H1 (cell line): Measurements from ENCODE around the gene CASD1. TPM values are rescaled to one million over a fixed set of nuclear protein-coding genes. Genes with fewer than 3 reads are reported as not detected.

Experiments
- CTCF ChIA-PET: fragments of 300-600 bp; sonication (Branson Sonifier 250); formaldehyde crosslinking; loops from one replicate; lab custom pipeline; 2021; ENCODE audit not compliant: partially characterized antibody; lab: Charles Lee
- POLR2A ChIA-PET: fragments of 300-600 bp; sonication (Branson Sonifier 250); formaldehyde crosslinking; loops from one replicate; lab custom pipeline; 2021; ENCODE audit warnings: inconsistent platforms; ENCODE audit not compliant: partially characterized antibody; lab: Charles Lee
- DNase-seq, 2 experiments: peaks; one replicate each; pipeline versions ENCODE4 v3.0.0 to v3.0.0-alpha.2; 2010 to 2022; ENCODE audit warnings: low spot score in 2 of 2, low read depth in 1 of 2, mixed read lengths in 1 of 2
- FAIRE-seq: peaks from 2 replicates; lab custom pipeline; 2011; peaks lifted over from hg19 to GRCh38; lab: Jason Lieb, UNC
- H2AFZ ChIP-seq: 2 replicates; pipeline ENCODE4 v1.8.1; 2012; ENCODE audit warnings: low read length, inconsistent platforms
- H2AK5ac ChIP-seq: 2 replicates; pipeline ENCODE4 v1.6.1; 2013; ENCODE audit warnings: low read depth, low read length
- H2BK120ac ChIP-seq: replicated peaks from 2 replicates; pipeline ENCODE3; 2013; ENCODE audit warnings: low read depth, low read length, inconsistent platforms
- H2BK12ac ChIP-seq: 2 replicates; pipeline ENCODE4 v1.6.1; 2013; ENCODE audit warnings: low read depth, low read length
- H2BK15ac ChIP-seq: 2 replicates; pipeline ENCODE4 v1.6.1; 2013; ENCODE audit warnings: low read length
- H2BK20ac ChIP-seq: 2 replicates; pipeline ENCODE4 v1.6.1; 2013; ENCODE audit warnings: low read length
- H2BK5ac ChIP-seq: 2 replicates; pipeline ENCODE4 v1.6.1; 2013; ENCODE audit warnings: low read depth, low read length
- H3K14ac ChIP-seq: 2 replicates; pipeline ENCODE4 v1.6.1; 2013; ENCODE audit warnings: inconsistent platforms; ENCODE audit not compliant: insufficient read length
- H3K18ac ChIP-seq: 2 replicates; pipeline ENCODE4 v1.6.1; 2013; ENCODE audit warnings: low read length; ENCODE audit errors: extremely low read depth
- H3K23ac ChIP-seq: 2 replicates; pipeline ENCODE4 v1.6.1; 2013; ENCODE audit warnings: inconsistent platforms; ENCODE audit not compliant: insufficient read length
- H3K23me2 ChIP-seq: 2 replicates; pipeline ENCODE4 v1.6.1; 2013; ENCODE audit warnings: low read depth, low read length
- H3K27ac ChIP-seq: 2 replicates; pipeline ENCODE4 v1.6.1; 2011; ENCODE audit warnings: low read depth, low read length, inconsistent platforms
- H3K27me3 ChIP-seq, 4 experiments: replicated peaks in 1 of 4; 1 replicate in 1 of 4; 2 replicates in 3 of 4; pipeline versions ENCODE4 v1.6.1 to v1.8.1; 2011 to 2013; ENCODE audit warnings: low read length in 3 of 4, mild to moderate bottlenecking in 3 of 4, inconsistent platforms in 2 of 4, mixed read lengths in 2 of 4, moderate library complexity in 1 of 4; ENCODE audit not compliant: control insufficient read depth in 3 of 4, insufficient read depth in 3 of 4; ENCODE audit errors: extremely low read depth in 1 of 4
- H3K36me3 ChIP-seq, 4 experiments: 2 replicates each; pipeline versions ENCODE4 v1.6.1 to v1.8.1; 2011 to 2013; ENCODE audit warnings: mild to moderate bottlenecking in 4 of 4, low read length in 3 of 4, moderate library complexity in 2 of 4, control low read depth in 1 of 4, inconsistent platforms in 1 of 4; ENCODE audit not compliant: insufficient read depth in 4 of 4, control insufficient read depth in 2 of 4
- H3K4ac ChIP-seq: replicated peaks from 2 replicates; pipeline ENCODE3; 2013; ENCODE audit warnings: low read length, low read depth, mixed read lengths, inconsistent platforms; ENCODE audit not compliant: insufficient read length
- H3K4me1 ChIP-seq, 4 experiments: replicated peaks in 1 of 4; 1 replicate in 1 of 4; 2 replicates in 3 of 4; pipeline versions ENCODE4 v1.6.1 to v1.8.1; 2011 to 2013; ENCODE audit warnings: low read length in 3 of 4, inconsistent platforms in 2 of 4, mixed read lengths in 1 of 4; ENCODE audit not compliant: insufficient read depth in 4 of 4, control insufficient read depth in 3 of 4
- H3K4me2 ChIP-seq, 2 experiments: 2 replicates each; pipeline versions ENCODE4 v1.6.1 to v1.8.1; 2011 to 2013; ENCODE audit warnings: low read depth in 2 of 2, low read length in 2 of 2, control low read depth in 1 of 2, inconsistent platforms in 1 of 2, mild to moderate bottlenecking in 1 of 2; ENCODE audit not compliant: insufficient read depth in 1 of 2
- H3K4me3 ChIP-seq, 4 experiments: fragments of 200-600, 300-600 bp in 1 of 4; sonication (generic), shearing (Covaris generic), sonication (Bioruptor Twin) in 1 of 4; 2 replicates each; pipeline versions ENCODE4 v1.5.1 to v1.8.1; 2011 to 2016; ENCODE audit warnings: low read length in 4 of 4, low read depth in 3 of 4, control low read depth in 2 of 4, inconsistent platforms in 2 of 4, mild to moderate bottlenecking in 2 of 4, mixed read lengths in 1 of 4, moderate library complexity in 1 of 4; ENCODE audit not compliant: insufficient read depth in 2 of 4; ENCODE audit errors: extremely low read depth in 1 of 4
- H3K56ac ChIP-seq: replicated peaks from 2 replicates; pipeline ENCODE3; 2013; ENCODE audit warnings: low read depth, mild to moderate bottlenecking, mixed read lengths, low read length, inconsistent platforms; ENCODE audit not compliant: insufficient read length
- H3K79me1 ChIP-seq: 2 replicates; pipeline ENCODE4 v1.6.1; 2013; ENCODE audit warnings: low read depth, low read length, control low read depth
- H3K79me2 ChIP-seq, 2 experiments: 2 replicates each; pipeline versions ENCODE4 v1.6.1 to v1.8.1; 2012 to 2013; ENCODE audit warnings: low read length in 2 of 2, mild to moderate bottlenecking in 2 of 2, inconsistent platforms in 1 of 2; ENCODE audit not compliant: insufficient read depth in 2 of 2, control insufficient read depth in 1 of 2
- H3K9ac ChIP-seq, 4 experiments: replicated peaks in 1 of 4; 1 replicate in 1 of 4; 2 replicates in 3 of 4; pipeline versions ENCODE4 v1.6.1 to v1.8.1; 2011 to 2013; ENCODE audit warnings: low read depth in 3 of 4, low read length in 3 of 4, control low read depth in 2 of 4, mild to moderate bottlenecking in 2 of 4, moderate library complexity in 2 of 4, inconsistent platforms in 1 of 4; ENCODE audit errors: extremely low read depth in 1 of 4
- H3K9me3 ChIP-seq, 2 experiments: 2 replicates each; pipeline versions ENCODE4 v1.6.1 to v1.8.1; 2012 to 2013; ENCODE audit warnings: mild to moderate bottlenecking in 2 of 2, moderate library complexity in 2 of 2, control low read depth in 1 of 2, inconsistent platforms in 1 of 2, low read depth in 1 of 2, low read length in 1 of 2, mixed read lengths in 1 of 2; ENCODE audit not compliant: insufficient read depth in 2 of 2
- H4K20me1 ChIP-seq, 2 experiments: replicated peaks in 1 of 2; 2 replicates each; pipeline versions ENCODE3 to v1.8.1; 2011 to 2013; ENCODE audit warnings: inconsistent platforms in 2 of 2, low read length in 2 of 2, mild to moderate bottlenecking in 1 of 2; ENCODE audit not compliant: insufficient read depth in 2 of 2, control insufficient read depth in 1 of 2
- H4K5ac ChIP-seq: 2 replicates; pipeline ENCODE4 v1.6.1; 2013; ENCODE audit warnings: low read length, low read depth, mixed read lengths, inconsistent platforms; ENCODE audit not compliant: insufficient read length
- H4K8ac ChIP-seq: 2 replicates; pipeline ENCODE4 v1.8.0; 2013; ENCODE audit warnings: mild to moderate bottlenecking, moderate library complexity, low read length, inconsistent platforms; ENCODE audit not compliant: insufficient read depth; ENCODE audit errors: extremely low read depth
- H4K91ac ChIP-seq: replicated peaks from 2 replicates; pipeline ENCODE3; 2013; ENCODE audit warnings: low read length, mixed read lengths, inconsistent platforms; ENCODE audit not compliant: insufficient read length
- BCL11A ChIP-seq, 2 experiments: IDR thresholded peaks; one replicate each; pipeline ENCODE4 v1.6.1; 2011; ENCODE audit warnings: low read depth in 2 of 2, low read length in 2 of 2, mild to moderate bottlenecking in 2 of 2
- CHD2 ChIP-seq: IDR thresholded peaks from 2 replicates; pipeline ENCODE4 v1.6.1; 2012; ENCODE audit warnings: low read length, improper control_type of control experiment
- CREB1 ChIP-seq: IDR thresholded peaks from 2 replicates; pipeline ENCODE4 v1.6.1; 2012; ENCODE audit warnings: inconsistent platforms
- E2F6 ChIP-seq: IDR thresholded peaks from 2 replicates; pipeline ENCODE4 v1.6.1; 2012; ENCODE audit warnings: inconsistent platforms
- EGR1 ChIP-seq: IDR thresholded peaks from 2 replicates; pipeline ENCODE4 v1.6.1; 2011; ENCODE audit warnings: low read depth, low read length, borderline replicate concordance
- JUN ChIP-seq: IDR thresholded peaks from 2 replicates; pipeline ENCODE4 v1.6.1; 2011; ENCODE audit warnings: low read depth, mild to moderate bottlenecking, improper control_type of control experiment, low read length
- POLR2AphosphoS5 ChIP-seq: IDR thresholded peaks from 2 replicates; pipeline ENCODE4 v1.6.1; 2011; ENCODE audit warnings: low read depth, low read length
- SAP30 ChIP-seq: fragments of 300-600 bp; sonication (generic); IDR thresholded peaks from 2 replicates; pipeline ENCODE4 v1.7.1; 2012; ENCODE audit warnings: low read length, moderate library complexity, mild to moderate bottlenecking, inconsistent platforms; ENCODE audit not compliant: insufficient read depth, insufficient replicate concordance
- SP2 ChIP-seq: IDR thresholded peaks from 2 replicates; pipeline ENCODE4 v1.6.1; 2012; ENCODE audit warnings: mild to moderate bottlenecking, low read length, inconsistent platforms
- SUZ12 ChIP-seq: fragments of 200-600 bp; sonication (generic); IDR thresholded peaks from 2 replicates; pipeline ENCODE4 v1.6.1; 2012; ENCODE audit warnings: mild to moderate bottlenecking, inconsistent platforms, low read length, moderate library complexity, mixed read lengths
- WGBS, 2 experiments: shearing (Covaris generic) in 1 of 2; methylation state at CpG; one replicate each; pipeline versions ENCODE4 v1.1.6 to v1.1.7; 2013 to 2015; ENCODE audit warnings: low lambda C conversion rate in 2 of 2, mixed read lengths in 2 of 2, inconsistent platforms in 1 of 2, low coverage in 1 of 2, missing lambda C conversion rate in 1 of 2; ENCODE audit not compliant: insufficient replicate concordance in 2 of 2, insufficient coverage in 1 of 2, insufficient read length in 1 of 2; ENCODE audit errors: extremely low coverage in 1 of 2, missing lambda C conversion rate in 1 of 2; 5-methylcytosine and 5-hydroxymethylcytosine counted together
- polyA plus RNA-seq, 7 experiments: library from polyadenylated mRNA; depleted of rRNA in 3 of 7; stranded (reverse) in 5 of 7; unstranded in 2 of 7; fragments of >200 nt in 5 of 7; fragments of 200-250 nt in 2 of 7; gene quantifications; 1 replicate in 5 of 7; 2 replicates in 1 of 7; 4 replicates in 1 of 7; pipeline versions ENCODE4 v1.2.1 to v1.2.3, GENCODE V29; 2011 to 2013; ENCODE audit warnings: missing spikeins in 2 of 7, mixed read lengths in 2 of 7
- total RNA-seq: library from RNA; stranded (reverse); fragmentation: NEBNext Ultra II Directional; extraction: Animal tissue kit (Norgen Biotek cat#: 25700); gene quantifications from 2 replicates; pipeline ENCODE4 v1.2.1, GENCODE V29; 2021

The CASD1 gene
- total and polyA plus RNA-seq, 2 of the 8 experiments (the other 6 are each of a cell fraction or from before 2014, with no cell fraction given): 14.2 to 18.8 TPM

- 100% methylated on average over 1 of the region's 1 CpG; no CpG with 5 or more reads in 1 of the 2 experiments for WGBS, 2 experiments
- H3K36me3 ChIP-seq: no peaks in the 10 kb centered on the region
- CTCF ChIA-PET: no interaction called here
Measured at GRCh38 chr7:94472608-94473007, 37.0 kb upstream of the CASD1 start.

More at GRCh38 chr7:94472608-94473007, 37.0 kb upstream of the CASD1 start:
- Histone ChIP-seq H3K4me3 (no peak overlapping the region), H4K5ac (no peak overlapping the region), H2BK15ac (no peak overlapping the region), H4K20me1 (no peaks in the 10 kb centered on the region), H2BK5ac (no peak overlapping the region), H3K9ac (no peak overlapping the region), H3K18ac (no peak overlapping the region), H3K4me1 (no peaks in the 10 kb centered on the region), H2AK5ac (no peak overlapping the region), H2BK12ac (no peak overlapping the region), H3K14ac (no peak overlapping the region), H3K4me2 (no peak overlapping the region), H3K79me2 (no peaks in the 10 kb centered on the region), H2AFZ (no peak overlapping the region), H2BK20ac (no peak overlapping the region), H3K79me1 (no peaks in the 10 kb centered on the region), H3K9me3 (no peaks in the 10 kb centered on the region), H3K56ac (no peak overlapping the region), H3K27me3 (peaks cover 0 to 1% (median 0%) of the 10 kb centered on the region in 4 experiments; a peak in 1 of 7 replicates), H2BK120ac (no peak overlapping the region), H3K4ac (no peak overlapping the region), H4K8ac (no peak overlapping the region), H3K27ac (no peak overlapping the region), H3K23me2 (no peaks in the 10 kb centered on the region), H3K23ac (no peak overlapping the region), H4K91ac (no peak overlapping the region)
- POLR2A ChIA-PET: no interaction called here
- DNase-seq (no peak), FAIRE-seq (no peak)
- no peak for TF ChIP-seq E2F6
- no peak for TF ChIP-seq POLR2AphosphoS5
- TF ChIP-seq CREB1: no peak
- TF ChIP-seq SAP30: no peak
- no peak for TF ChIP-seq JUN
- TF ChIP-seq SP2: no peak
- TF ChIP-seq BCL11A (IDR thresholded peaks at IDR 0.05; ENCODE audit: low read depth in 2 of 2, low read length in 2 of 2): no peak
- no peak for TF ChIP-seq SUZ12
- TF ChIP-seq EGR1: no peak
- TF ChIP-seq CHD2: no peak
